Neural cell (in vitro differentiated cells): ENCODE results near the gene SLC6A8.

Experiments used
- POLR2AphosphoS5 ChIP-seq: IDR thresholded peaks from 2 replicates; pipeline ENCODE4 v1.6.1; 2012
- REST ChIP-seq: IDR thresholded peaks from 2 replicates; pipeline ENCODE4 v1.6.1; 2012; ENCODE audit warnings: borderline replicate concordance
- SMC3 ChIP-seq: fragments of 450-650 bp; conservative IDR thresholded peaks from 2 replicates; pipeline ENCODE4 v1.6.1; 2014; ENCODE audit warnings: antibody characterized with exemption, mild to moderate bottlenecking, moderate library complexity; ENCODE audit not compliant: poor library complexity
- TAF1 ChIP-seq: IDR thresholded peaks from 2 replicates; pipeline ENCODE4 v1.6.1; 2012; ENCODE audit warnings: low read depth
- TF ChIP-seq, protein P1 (sequence below): fragments of 450-650 bp; IDR thresholded peaks from 2 replicates; pipeline ENCODE4 v1.5.1; 2014; ENCODE audit warnings: antibody characterized with exemption, mild to moderate bottlenecking, moderate library complexity; ENCODE audit not compliant: poor library complexity, severe bottlenecking

GRCh38 chrX:153688911-153689590 is 1.3 kb downstream of the SLC6A8 start:
- TF ChIP-seq REST (no peak), POLR2AphosphoS5 (no peak), SMC3 (no peak), TAF1 (no peak)
- TF ChIP-seq, protein P1, sequence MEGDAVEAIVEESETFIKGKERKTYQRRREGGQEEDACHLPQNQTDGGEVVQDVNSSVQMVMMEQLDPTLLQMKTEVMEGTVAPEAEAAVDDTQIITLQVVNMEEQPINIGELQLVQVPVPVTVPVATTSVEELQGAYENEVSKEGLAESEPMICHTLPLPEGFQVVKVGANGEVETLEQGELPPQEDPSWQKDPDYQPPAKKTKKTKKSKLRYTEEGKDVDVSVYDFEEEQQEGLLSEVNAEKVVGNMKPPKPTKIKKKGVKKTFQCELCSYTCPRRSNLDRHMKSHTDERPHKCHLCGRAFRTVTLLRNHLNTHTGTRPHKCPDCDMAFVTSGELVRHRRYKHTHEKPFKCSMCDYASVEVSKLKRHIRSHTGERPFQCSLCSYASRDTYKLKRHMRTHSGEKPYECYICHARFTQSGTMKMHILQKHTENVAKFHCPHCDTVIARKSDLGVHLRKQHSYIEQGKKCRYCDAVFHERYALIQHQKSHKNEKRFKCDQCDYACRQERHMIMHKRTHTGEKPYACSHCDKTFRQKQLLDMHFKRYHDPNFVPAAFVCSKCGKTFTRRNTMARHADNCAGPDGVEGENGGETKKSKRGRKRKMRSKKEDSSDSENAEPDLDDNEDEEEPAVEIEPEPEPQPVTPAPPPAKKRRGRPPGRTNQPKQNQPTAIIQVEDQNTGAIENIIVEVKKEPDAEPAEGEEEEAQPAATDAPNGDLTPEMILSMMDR: no peak
